ENCODE results near the gene COL16A1.

GRCh38 chr1:31632649-31633048 lies 71.2 kb downstream of the COL16A1 start:
- TF ChIP-seq CTCF (IDR thresholded peaks at IDR 0.05 in 4 of 5, conservative IDR thresholded peaks at IDR 0.05 in 1 of 5) = no peak
- no peak for TF ChIP-seq POLR2A (IDR thresholded peaks at IDR 0.05)

Data from gastrocnemius medialis (tissue), 4 donors.